GDM1 (cell line): ENCODE results near the gene FAM25G.

Experiments
- DNase-seq: peaks from one replicate; lab custom pipeline; 2025; lab: John Stamatoyannopoulos, UW

Gene FAM25G

DNA sequence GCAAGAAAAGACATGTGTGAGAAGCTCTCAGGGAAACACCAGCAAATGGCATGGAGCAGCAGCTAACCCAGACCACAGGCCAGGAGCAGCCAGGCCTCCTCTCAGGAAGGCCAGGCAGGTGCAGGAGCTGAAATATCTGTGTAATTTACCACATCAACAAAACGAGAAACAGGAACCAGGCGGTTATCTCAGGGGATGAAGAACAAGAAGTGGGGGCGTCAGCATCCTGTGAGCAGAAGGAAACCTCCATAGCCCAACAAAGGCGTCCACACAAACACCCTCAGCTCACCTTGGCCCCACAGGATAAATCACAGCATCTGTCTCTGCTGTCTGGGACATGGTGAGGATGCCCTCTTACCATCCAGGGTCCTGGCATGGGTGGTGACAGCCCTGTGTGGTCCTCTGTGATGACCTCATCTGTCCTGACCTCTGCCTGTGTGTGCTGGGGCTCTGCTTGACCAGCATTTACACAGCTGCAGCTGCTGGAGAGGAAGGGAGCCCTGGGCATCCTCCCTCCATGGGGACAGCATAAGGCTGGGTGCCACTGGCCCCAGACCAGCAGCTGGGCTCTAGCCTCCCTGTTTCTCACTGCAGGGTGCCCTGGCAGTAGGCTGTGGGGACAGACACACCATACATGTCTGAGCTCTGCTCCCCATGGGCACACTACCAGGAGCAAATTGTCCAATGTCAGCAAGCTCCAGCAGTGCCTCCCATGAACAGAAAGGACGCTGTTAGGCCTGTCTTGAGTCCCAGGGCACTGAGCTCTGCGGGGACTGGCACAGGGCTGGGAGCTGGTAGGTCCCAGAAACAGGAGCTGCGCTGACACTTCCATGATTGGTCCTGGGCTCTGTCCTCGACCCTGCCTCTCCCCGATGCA, 42.2 kb downstream of the FAM25G start:
- peak; percentile 59 for DNase-seq

DNA sequence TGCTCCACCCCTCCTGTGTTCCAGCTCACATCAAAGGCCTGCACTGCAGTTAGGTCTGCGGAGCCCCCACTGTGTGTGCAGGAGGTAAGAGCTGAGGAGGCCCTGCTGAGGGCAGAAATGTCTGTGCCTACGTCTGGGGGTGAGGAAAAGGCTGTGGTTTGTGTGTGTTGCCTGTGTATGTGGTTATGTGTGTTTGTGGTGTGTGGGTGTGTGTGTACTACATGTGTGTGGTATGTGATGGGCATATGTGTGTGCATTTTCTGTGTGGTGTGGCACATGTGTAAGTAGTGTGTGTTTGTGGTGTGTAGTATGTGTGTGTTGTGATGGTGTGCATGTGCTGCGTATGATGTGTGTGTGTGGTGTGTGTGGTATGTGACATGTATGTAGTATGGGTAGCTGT, 43.8 kb downstream of the FAM25G start:
- no peak for DNase-seq

DNA sequence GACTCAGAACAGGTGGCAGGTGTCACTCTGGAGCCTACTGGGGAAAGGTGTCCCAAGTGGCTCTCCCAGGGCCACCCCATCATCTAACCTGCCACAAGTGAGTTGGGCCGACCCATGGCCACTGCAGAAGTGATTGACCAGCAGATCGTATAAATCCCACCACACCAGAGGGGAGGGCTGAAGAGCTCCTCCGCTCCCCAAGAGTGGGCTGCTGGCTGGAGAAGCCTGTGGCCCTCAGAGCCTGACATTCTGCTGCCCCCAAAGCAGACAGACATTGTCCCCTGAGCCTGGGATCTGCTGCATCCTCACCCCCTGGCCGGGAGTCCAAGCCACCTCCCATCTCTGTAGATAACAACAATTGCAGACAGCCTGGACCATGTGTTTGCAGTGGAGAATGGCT, 44.3 kb downstream of the FAM25G start:
- no peak for DNase-seq

DNA sequence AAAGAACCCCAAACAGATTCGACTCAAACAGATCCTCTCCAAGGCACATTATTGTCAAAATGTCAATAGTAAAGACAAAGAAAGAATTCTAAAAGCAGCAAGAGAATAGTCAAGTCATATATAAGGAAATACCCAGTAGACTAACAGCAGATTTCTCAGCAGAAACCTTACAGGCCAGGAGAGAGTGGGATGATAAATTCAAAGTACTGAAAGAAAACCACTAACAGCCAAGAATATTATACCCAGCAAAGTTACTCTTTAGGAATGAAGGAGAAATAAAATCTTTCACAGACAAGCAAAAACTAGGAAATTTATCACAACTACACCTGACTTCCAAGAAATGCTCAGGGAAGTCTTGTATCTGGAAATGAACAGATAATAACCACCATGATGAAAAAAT, 45.8 kb downstream of the FAM25G start:
- no peak for DNase-seq

DNA sequence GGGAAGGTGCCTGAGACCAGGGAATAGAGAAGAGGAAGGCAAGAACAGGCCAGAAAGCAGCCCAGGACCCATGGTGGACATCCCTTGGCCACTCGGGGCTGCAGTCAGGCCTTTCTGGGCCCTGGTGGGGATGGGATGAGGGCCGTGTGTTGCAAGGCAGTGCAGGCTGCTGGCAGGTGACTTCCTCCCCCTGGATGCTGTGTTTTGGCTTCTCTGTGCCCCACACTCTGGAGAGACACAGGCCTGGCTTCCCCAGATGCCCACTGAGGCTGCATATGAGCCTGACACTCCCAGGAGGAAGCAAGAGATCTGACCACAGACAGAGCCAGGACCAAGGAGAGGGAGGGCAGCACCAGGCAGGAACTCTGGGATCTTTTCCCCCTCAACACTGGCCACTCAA, 47.5 kb downstream of the FAM25G start:
- no peak for DNase-seq

DNA sequence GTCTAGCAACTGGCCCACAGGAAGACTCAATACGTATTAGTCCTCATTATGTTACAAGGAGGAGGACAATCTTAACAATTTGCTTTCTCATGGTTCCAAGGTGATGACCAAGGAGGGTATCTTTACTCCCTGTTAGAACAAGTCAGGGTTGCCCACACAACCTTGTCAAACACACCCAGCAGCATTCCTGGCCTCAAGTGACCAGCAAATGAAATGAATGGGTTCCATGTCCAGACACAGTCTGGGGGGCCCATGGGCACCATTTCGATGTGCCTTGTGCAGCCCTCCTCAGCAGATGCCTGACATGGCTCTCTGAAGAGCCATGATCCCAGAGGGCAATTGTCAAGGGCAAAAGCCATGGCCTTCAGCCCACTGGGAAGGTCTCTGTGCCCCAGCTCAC, 48.4 kb downstream of the FAM25G start:
- DNase-seq, result no peak

DNA sequence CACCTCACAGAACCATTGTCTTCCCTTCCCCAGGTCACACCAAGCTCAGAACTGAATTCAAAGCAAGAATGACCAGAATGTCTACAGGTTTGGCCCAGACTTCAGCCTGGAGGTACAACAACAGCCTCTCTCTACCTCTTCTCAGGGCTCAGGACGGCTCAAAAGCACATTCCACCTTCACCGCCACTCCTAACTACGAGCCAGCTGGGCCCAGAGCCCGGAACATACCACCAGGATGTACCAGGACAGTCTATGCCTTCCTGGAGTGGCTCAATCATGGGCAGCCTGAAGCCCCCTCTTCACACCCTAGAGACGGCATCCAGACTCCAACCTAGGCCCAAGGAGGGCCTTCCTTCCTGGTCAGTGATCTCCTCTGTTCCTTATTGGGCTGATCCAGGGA, 49.1 kb downstream of the FAM25G start:
- DNase-seq, result no peak

DNA sequence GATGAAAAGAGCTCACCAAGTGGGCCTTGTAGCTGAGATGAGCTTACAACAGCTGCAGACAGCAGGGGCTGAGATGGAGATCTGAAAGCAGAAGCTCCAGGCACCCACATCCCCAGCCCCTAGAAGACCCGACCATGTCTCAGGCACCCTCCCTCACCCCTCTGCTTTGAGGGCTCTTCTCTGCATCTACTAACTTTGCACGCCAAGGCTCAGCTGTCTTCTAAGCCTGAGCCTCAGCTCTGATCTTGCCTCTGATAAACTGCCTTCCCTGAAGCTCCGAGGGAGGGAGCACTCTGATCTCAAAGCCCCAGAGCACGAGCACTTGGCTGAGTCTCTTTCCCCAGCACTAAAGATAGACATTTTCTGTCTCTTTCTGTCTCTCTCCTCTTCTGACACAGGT, 49.6 kb downstream of the FAM25G start:
- no peak for DNase-seq

DNA sequence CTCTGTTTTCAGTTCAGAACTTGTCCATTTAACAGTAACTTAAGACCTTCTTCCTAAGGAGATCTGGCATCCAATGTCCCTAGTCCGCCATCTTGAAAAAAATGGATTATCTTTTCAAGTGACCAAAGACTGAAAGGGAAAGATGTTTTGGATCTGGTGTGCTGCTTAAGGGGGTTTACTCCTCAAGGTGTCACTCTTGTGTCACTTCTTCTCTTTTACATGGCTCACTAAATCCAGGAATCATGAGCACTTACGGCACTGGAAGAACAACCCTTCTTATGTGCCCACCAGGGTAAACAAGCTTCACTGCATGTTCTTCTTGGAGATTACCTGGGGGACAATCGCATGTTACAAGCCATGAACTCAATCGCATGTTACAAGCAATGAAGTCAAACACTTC, 51.3 kb downstream of the FAM25G start:
- no peak for DNase-seq

DNA sequence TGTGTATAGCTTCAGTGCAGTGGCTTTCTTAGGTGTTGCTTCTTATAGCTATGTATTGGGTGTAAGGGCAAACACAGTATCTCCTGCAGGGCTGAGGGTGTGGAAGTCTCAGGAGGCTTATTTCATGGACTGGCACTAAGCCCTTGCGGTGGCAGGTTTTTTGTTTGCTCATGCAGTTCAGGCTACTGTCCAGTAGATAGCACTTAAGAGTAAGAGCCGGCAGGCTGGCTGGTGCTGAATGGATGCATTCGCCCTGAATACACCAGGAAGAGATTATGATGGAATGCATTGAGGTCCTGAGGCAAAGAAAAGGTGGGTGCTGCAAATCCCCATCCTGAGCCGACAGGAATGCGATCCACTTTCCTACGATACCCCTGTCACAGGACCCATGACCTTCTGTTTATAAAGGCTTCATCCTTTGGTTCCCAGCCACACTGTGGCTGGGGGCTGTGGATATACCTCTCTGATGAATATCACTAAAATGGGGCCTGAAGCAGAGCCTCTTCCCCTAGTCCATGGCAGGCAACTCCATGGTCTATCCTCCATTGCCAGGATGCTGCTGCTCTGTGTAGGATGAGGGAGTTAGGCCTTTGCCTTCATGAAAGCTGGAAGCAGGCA, 52.5 kb downstream of the FAM25G start:
- DNase-seq, result no peak
